ENCODE data around the gene RBMS1.

Gene RBMS1

DNA sequence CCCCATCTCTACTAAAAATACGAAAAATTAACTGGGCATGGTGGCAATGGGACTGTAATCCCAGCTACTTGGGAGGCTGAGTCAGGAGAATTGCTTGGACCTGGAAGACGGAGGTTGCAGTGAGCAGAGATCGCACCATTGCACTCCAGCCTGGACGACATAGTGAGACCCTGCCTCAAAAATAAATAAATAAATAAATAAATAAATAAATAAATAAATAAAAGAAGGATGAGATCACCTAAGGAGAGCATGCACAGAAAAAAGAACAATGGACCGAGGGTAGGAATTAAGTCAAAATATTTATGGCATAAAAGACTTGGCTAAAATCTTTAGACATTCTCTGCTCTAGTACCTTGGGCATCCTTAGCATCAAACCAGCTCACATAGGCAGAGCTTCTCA, 8.9 kb upstream of the RBMS1 start:
- no peak overlapping the region for H3K27ac ChIP-seq (replicated peaks)
- H3K4me3 ChIP-seq (replicated peaks; ENCODE audit: insufficient read depth, low read length) = no peak overlapping the region
- no peak for DNase-seq (ENCODE audit: low read depth in 1 of 2, low spot score in 1 of 2)
- no peak for TF ChIP-seq CTCF (IDR thresholded peaks at IDR 0.05; ENCODE audit: insufficient read depth, low read length)
- no peak for TF ChIP-seq SPI1 (IDR thresholded peaks at IDR 0.05; ENCODE audit: borderline replicate concordance, low read depth)
- no peak for TF ChIP-seq GABPA (IDR thresholded peaks at IDR 0.05; ENCODE audit: low read depth)
- no peak for TF ChIP-seq POLR2AphosphoS5 (IDR thresholded peaks at IDR 0.05; ENCODE audit: low read depth)
- TF ChIP-seq, protein P1, sequence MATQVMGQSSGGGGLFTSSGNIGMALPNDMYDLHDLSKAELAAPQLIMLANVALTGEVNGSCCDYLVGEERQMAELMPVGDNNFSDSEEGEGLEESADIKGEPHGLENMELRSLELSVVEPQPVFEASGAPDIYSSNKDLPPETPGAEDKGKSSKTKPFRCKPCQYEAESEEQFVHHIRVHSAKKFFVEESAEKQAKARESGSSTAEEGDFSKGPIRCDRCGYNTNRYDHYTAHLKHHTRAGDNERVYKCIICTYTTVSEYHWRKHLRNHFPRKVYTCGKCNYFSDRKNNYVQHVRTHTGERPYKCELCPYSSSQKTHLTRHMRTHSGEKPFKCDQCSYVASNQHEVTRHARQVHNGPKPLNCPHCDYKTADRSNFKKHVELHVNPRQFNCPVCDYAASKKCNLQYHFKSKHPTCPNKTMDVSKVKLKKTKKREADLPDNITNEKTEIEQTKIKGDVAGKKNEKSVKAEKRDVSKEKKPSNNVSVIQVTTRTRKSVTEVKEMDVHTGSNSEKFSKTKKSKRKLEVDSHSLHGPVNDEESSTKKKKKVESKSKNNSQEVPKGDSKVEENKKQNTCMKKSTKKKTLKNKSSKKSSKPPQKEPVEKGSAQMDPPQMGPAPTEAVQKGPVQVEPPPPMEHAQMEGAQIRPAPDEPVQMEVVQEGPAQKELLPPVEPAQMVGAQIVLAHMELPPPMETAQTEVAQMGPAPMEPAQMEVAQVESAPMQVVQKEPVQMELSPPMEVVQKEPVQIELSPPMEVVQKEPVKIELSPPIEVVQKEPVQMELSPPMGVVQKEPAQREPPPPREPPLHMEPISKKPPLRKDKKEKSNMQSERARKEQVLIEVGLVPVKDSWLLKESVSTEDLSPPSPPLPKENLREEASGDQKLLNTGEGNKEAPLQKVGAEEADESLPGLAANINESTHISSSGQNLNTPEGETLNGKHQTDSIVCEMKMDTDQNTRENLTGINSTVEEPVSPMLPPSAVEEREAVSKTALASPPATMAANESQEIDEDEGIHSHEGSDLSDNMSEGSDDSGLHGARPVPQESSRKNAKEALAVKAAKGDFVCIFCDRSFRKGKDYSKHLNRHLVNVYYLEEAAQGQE (IDR thresholded peaks at IDR 0.05; ENCODE audit: insufficient replicate concordance, low read depth) = no peak
- no peaks in the 10 kb centered on the region for H3K27me3 ChIP-seq (ENCODE audit: insufficient read depth, poor library complexity, severe bottlenecking)

GRCh38 chr2:160501370-160501769, 7.8 kb upstream of the RBMS1 start:
- DNase-seq (ENCODE audit: low read depth in 1 of 2, low spot score in 1 of 2) = no peak
- TF ChIP-seq SPI1 (IDR thresholded peaks at IDR 0.05; ENCODE audit: borderline replicate concordance, low read depth) (no peak), GABPA (IDR thresholded peaks at IDR 0.05; ENCODE audit: low read depth) (no peak), CTCF (IDR thresholded peaks at IDR 0.05; ENCODE audit: insufficient read depth, low read length) (no peak), POLR2AphosphoS5 (IDR thresholded peaks at IDR 0.05; ENCODE audit: low read depth) (no peak)
- TF ChIP-seq, protein P1 (IDR thresholded peaks at IDR 0.05; ENCODE audit: insufficient replicate concordance, low read depth) = no peak

DNA sequence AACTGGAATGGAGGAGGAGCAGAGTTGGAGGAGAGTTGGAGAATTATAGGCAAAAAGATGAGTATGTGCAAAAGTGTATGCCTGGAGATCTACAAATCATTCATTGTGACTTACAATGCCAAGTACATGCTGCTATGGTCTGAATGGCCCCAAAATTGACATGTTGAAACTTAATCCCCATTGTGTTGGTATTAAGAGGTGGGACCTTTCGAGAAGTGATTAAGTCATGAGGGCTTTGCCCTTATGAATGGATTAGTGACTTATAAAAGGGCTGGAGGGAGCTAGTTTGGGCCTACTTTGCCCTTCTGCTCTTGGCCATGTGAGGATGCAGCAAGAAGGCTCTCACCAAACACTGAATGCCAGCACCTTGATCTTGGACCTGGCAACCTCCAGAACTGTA, 6.3 kb upstream of the RBMS1 start:
- Histone ChIP-seq H3K27me3 (ENCODE audit: insufficient read depth, poor library complexity, severe bottlenecking) (peaks cover 9% of the 10 kb centered on the region), H3K4me3 (replicated peaks; ENCODE audit: insufficient read depth, low read length) (no peak overlapping the region), H3K27ac (replicated peaks) (no peak overlapping the region)
- DNase-seq (ENCODE audit: low read depth in 1 of 2, low spot score in 1 of 2) = no peak
- TF ChIP-seq SPI1 (IDR thresholded peaks at IDR 0.05; ENCODE audit: borderline replicate concordance, low read depth) = no peak
- TF ChIP-seq POLR2AphosphoS5 (IDR thresholded peaks at IDR 0.05; ENCODE audit: low read depth) = no peak
- TF ChIP-seq GABPA (IDR thresholded peaks at IDR 0.05; ENCODE audit: low read depth) = no peak
- TF ChIP-seq, protein P1 (IDR thresholded peaks at IDR 0.05; ENCODE audit: insufficient replicate concordance, low read depth) = no peak
- TF ChIP-seq CTCF (IDR thresholded peaks at IDR 0.05; ENCODE audit: insufficient read depth, low read length) = no peak

More at GRCh38 chr2:160501370-160501769, 7.8 kb upstream of the RBMS1 start:
- H3K27me3 ChIP-seq (ENCODE audit: insufficient read depth, poor library complexity, severe bottlenecking) = peaks cover under 1% of the 10 kb centered on the region
- no peak overlapping the region for H3K4me3 ChIP-seq (replicated peaks; ENCODE audit: insufficient read depth, low read length)
- H3K27ac ChIP-seq (replicated peaks) = no peak overlapping the region

Measured in HL-60 (cell line).